HepG2 (cell line): ENCODE measurements around the gene BTBD17. TPM values are rescaled to one million over a fixed set of nuclear protein-coding genes. Genes with fewer than 3 reads are reported as not detected.

ENCODE experiments used
- ATAC-seq: fragments of 200-7000 bp; cut with Tn5 transposase; 3 replicates; pipeline ENCODE4 v1.9.1; 2020; ENCODE audit warnings: mild to moderate bottlenecking, moderate library complexity
- BruUV-seq: library from RNA; stranded (reverse); fragments of 400-500 nt; replicated peaks from 2 replicates; lab custom pipeline; 2021; lab: Mats Ljungman, UMichigan
- CTCF ChIA-PET: fragments of 300-600 bp; formaldehyde crosslinking; extraction: SDS; loops from one replicate; lab custom pipeline; 2021; ENCODE audit warnings: low total read pairs, inconsistent platforms, low intra/inter-chr PET ratio; lab: Yijun Ruan, JAX
- POLR2A ChIA-PET: fragments of 350-600 bp; sonication (Branson Sonifier 250); formaldehyde crosslinking; loops from one replicate; lab custom pipeline; 2020; ENCODE audit warnings: antibody characterized with exemption, inconsistent platforms; lab: Yijun Ruan, JAX
- DNase-seq: peaks from one replicate; pipeline ENCODE4 v3.0.0-alpha.2; 2015; ENCODE audit warnings: low spot score
- FAIRE-seq: peaks from 3 replicates; lab custom pipeline; 2011; peaks lifted over from hg19 to GRCh38; lab: Jason Lieb, UNC
- H2AFZ ChIP-seq: one replicate; pipeline ENCODE4 v1.6.1; 2011; ENCODE audit warnings: low read length, inconsistent platforms
- H3K27ac ChIP-seq: fragments of 300-600 bp; 3 replicates; pipeline ENCODE4 v1.8.0; 2011; ENCODE audit warnings: mixed run types, mild to moderate bottlenecking, mixed read lengths, low read length, inconsistent platforms; ENCODE audit not compliant: insufficient read depth; ENCODE audit errors: extremely low read length
- H3K27me3 ChIP-seq, 2 experiments: fragments of 200-600 bp in 1 of 2; 2 replicates in 1 of 2; 3 replicates in 1 of 2; pipeline versions ENCODE4 v1.6.0 to v1.8.0; 2011; ENCODE audit warnings: low read length in 2 of 2, mild to moderate bottlenecking in 2 of 2, moderate library complexity in 2 of 2, inconsistent platforms in 1 of 2; ENCODE audit not compliant: insufficient read depth in 2 of 2, control insufficient read depth in 1 of 2
- H3K36me3 ChIP-seq, 2 experiments: fragments of 200-600 bp in 1 of 2; replicated peaks in 1 of 2; 2 replicates in 1 of 2; 3 replicates in 1 of 2; pipeline versions ENCODE4 v1.5.1 to v1.8.0; 2011; ENCODE audit warnings: low read length in 2 of 2, inconsistent platforms in 1 of 2; ENCODE audit not compliant: insufficient read depth in 2 of 2, control insufficient read depth in 1 of 2
- H3K4me1 ChIP-seq: 2 replicates; pipeline ENCODE4 v1.5.1; 2012; ENCODE audit warnings: low read length, inconsistent platforms; ENCODE audit not compliant: insufficient read depth
- H3K4me2 ChIP-seq: 2 replicates; pipeline ENCODE4 v1.6.0; 2011; ENCODE audit warnings: low read depth, low read length, inconsistent platforms
- H3K4me3 ChIP-seq, 3 experiments: fragments of 200-600 bp in 1 of 3; sonication (generic), shearing (Covaris generic) in 1 of 3; replicated peaks in 1 of 3; 2 replicates each; pipeline ENCODE4 v1.5.1; 2011 to 2016; ENCODE audit warnings: low read length in 3 of 3, inconsistent platforms in 2 of 3, low read depth in 2 of 3, mild to moderate bottlenecking in 2 of 3, control low read depth in 1 of 3, mixed read lengths in 1 of 3; ENCODE audit not compliant: insufficient read depth in 1 of 3
- H3K79me2 ChIP-seq: one replicate; pipeline ENCODE4 v1.6.1; 2011; ENCODE audit warnings: low read length, inconsistent platforms; ENCODE audit not compliant: insufficient read depth
- H3K9ac ChIP-seq: 2 replicates; pipeline ENCODE4 v1.6.0; 2011; ENCODE audit warnings: mild to moderate bottlenecking, low read depth, low read length, inconsistent platforms; ENCODE audit not compliant: insufficient read depth
- H3K9me3 ChIP-seq: 2 replicates; pipeline ENCODE4 v1.5.1; 2012; ENCODE audit warnings: mild to moderate bottlenecking, low read length
- H4K20me1 ChIP-seq: 2 replicates; pipeline ENCODE4 v1.6.0; 2011; ENCODE audit warnings: inconsistent platforms, mild to moderate bottlenecking, low read length, moderate library complexity; ENCODE audit not compliant: insufficient read depth
- CREM ChIP-seq, 2 experiments: sonication (generic) in 1 of 2; formaldehyde crosslinking in 1 of 2; IDR thresholded peaks; 2 replicates each; pipeline versions ENCODE4 v1.4.0 to v1.6.1; 2016 to 2020; ENCODE audit warnings: antibody characterized with exemption in 1 of 2, mild to moderate bottlenecking in 1 of 2, missing genetic modification reagents in 1 of 2
- IRF1 ChIP-seq: sonication (generic); formaldehyde crosslinking; IDR thresholded peaks from 2 replicates; pipeline ENCODE4 v1.4.0; 2020; ENCODE audit warnings: low read depth, mild to moderate bottlenecking, missing genetic modification reagents
- SMC3 ChIP-seq: IDR thresholded peaks from 2 replicates; pipeline ENCODE4 v1.6.1; 2011; ENCODE audit warnings: low read length, improper control_type of control experiment
- SSRP1 ChIP-seq: IDR thresholded peaks from 2 replicates; pipeline ENCODE4 v1.6.1; 2016; ENCODE audit warnings: control low read depth
- WGBS: methylation state at CpG from one replicate; pipeline ENCODE4 v1.1.6; 2017; ENCODE audit warnings: low lambda C conversion rate; 5-methylcytosine and 5-hydroxymethylcytosine counted together
- in situ Hi-C: cut with HindIII; loops from 2 replicates; pipeline ENCODE4 v1.10.0; 2017; ENCODE audit warnings: low pct_unique_long_range_greater_than_20kb; ENCODE audit not compliant: extremely low pct_ligation_motif_present
- intact Hi-C: fragments of 100-400 bp; cut with micrococcal nuclease; formaldehyde crosslinking; loops from one replicate; pipeline ENCODE4 v1.10.0; 2022; ENCODE audit not compliant: unreplicated experiment
- polyA plus RNA-seq, 8 experiments: library from polyadenylated mRNA; depleted of rRNA in 3 of 8; stranded (reverse) in 7 of 8; unstranded in 1 of 8; fragments of >200 nt; fragmentation: Illumina TruSeq in 4 of 8; extraction: Trizol in 4 of 8; gene quantifications; 2 replicates each; pipeline versions ENCODE4 v1.2.1 to v1.2.3, GENCODE V29; 2011 to 2016; ENCODE audit warnings: low read depth in 4 of 8, missing spikeins in 1 of 8, mixed read lengths in 1 of 8; ENCODE audit not compliant: insufficient read depth in 1 of 8
- total RNA-seq, 5 experiments: library from RNA; depleted of rRNA; stranded (reverse); fragments of >200 nt; fragmentation: Illumina TruSeq; extraction: Trizol; gene quantifications; 2 replicates each; pipeline ENCODE4 v1.2.3, GENCODE V29; 2016; ENCODE audit warnings: low read depth in 1 of 5

BTBD17 gene
- total and polyA plus RNA-seq, 2 of the 13 experiments (the other 11 are each of a cell fraction or from before 2014, with no cell fraction given) = not detected

- TF ChIP-seq CREM (IDR thresholded peaks at IDR 0.05) (peak; percentile 65; the same call in 1 of the 2 replicates), CREM (CRISPR knock-in tag; IDR thresholded peaks at IDR 0.05) (no peak)
- TF ChIP-seq, all 625 proteins: peak for 221
Observed at GRCh38 chr17:74373838-74374606, 12.4 kb upstream of the BTBD17 start (continued).

GRCh38 chr17:74372426-74372825 is 10.8 kb upstream of the BTBD17 start:
- CTCF ChIA-PET = no interaction called here
- Histone ChIP-seq H3K36me3 (no peaks in the 10 kb centered on the region), H4K20me1 (no peaks in the 10 kb centered on the region), H3K9me3 (no peaks in the 10 kb centered on the region), H3K27ac (no peak overlapping the region), H3K4me2 (no peak overlapping the region), H3K4me3 (no peak overlapping the region), H3K9ac (no peak overlapping the region), H3K4me1 (peaks cover 21% of the 10 kb centered on the region), H3K79me2 (no peaks in the 10 kb centered on the region), H3K27me3 (peaks cover 1 to 32% of the 10 kb centered on the region in 2 experiments; a peak in 4 of 5 replicates), H2AFZ (no peak overlapping the region)
- POLR2A ChIA-PET = no interaction called here
- intact Hi-C loops = no loop called here
- no peak for FAIRE-seq
- BruUV-seq = no TSS peak
- DNase-seq = no peak
- in situ Hi-C loops = no loop called here
- TF ChIP-seq IRF1 (CRISPR knock-in tag) (no peak), SMC3 (no peak), SSRP1 (CRISPR knock-in tag) (no peak)
- TF ChIP-seq, all 625 proteins: peak for 0
- 91% methylated on average over 6 of the region's 9 CpGs for WGBS
- ATAC-seq = no peak
